Globus pallidus (tissue), 1 donor: ENCODE measurements around the gene MAGOHB.

Experiments used
- DNase-seq: peaks from one replicate; pipeline ENCODE4 v3.0.0-alpha.2; 2015; ENCODE audit warnings: low spot score

Gene MAGOHB

GRCh38 chr12:10554756-10555481 is 58.5 kb downstream of the MAGOHB start:
- DNase-seq = no peak

DNA sequence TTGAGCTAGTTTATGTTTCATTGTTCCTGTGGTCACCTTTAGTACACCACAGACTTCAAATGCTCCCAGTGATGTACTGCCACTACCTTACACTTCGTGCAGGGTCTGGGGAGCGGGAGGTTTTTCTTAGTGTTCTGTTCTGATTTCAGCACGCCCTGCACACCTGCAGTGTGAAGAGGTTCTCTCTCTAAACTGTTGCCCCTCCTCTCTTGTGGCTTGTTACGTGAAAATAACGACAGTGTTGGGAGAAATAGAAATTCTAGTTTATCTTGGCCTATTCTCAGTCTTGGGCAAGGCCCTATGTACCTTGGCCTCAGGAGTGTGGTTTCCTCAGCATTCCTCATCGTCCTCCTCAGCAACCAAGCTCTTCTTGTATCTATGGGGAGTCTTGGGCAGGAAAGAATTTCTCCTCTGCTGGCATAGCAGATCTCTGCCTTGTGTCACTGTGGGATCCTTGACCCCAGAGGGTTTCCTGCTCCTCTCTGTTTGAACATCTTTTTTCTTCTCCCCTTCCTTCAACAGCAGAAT is 59.1 kb downstream of the MAGOHB start:
- no peak for DNase-seq
